ENCODE data around the gene FOXJ2. TPM values are rescaled to one million over a fixed set of nuclear protein-coding genes. Genes with fewer than 3 reads are reported as not detected.

Gene FOXJ2
- total RNA-seq, 1 experiment from 2014 or later = 8.1 TPM

GRCh38 chr12:8089716-8090115 lies 57.2 kb downstream of the FOXJ2 start:
- no peak for DNase-seq (ENCODE audit: low spot score)
- in situ Hi-C loops (cut with HindIII; ENCODE audit: low sequenced_read_pairs) = no loop called here

- in situ Hi-C loops (cut with HindIII; ENCODE audit: low sequenced_read_pairs) = no loop called here
- DNase-seq (ENCODE audit: low spot score) = no peak
Observed at GRCh38 chr12:8093291-8093690, 60.8 kb downstream of the FOXJ2 start.

- in situ Hi-C loops (cut with HindIII; ENCODE audit: low sequenced_read_pairs) = no loop called here
- DNase-seq (ENCODE audit: low spot score) = no peak
Observed at GRCh38 chr12:8096281-8096915, 63.9 kb downstream of the FOXJ2 start.

- no peak for DNase-seq (ENCODE audit: low spot score)
- in situ Hi-C loops (cut with HindIII; ENCODE audit: low sequenced_read_pairs) = no loop called here
Observed at GRCh38 chr12:8099235-8099634, 66.7 kb downstream of the FOXJ2 start.

Other genes with a start within 250 kb of the FOXJ2 start
- not detected in 2 replicates for gene NANOG, start 243.3 kb upstream of the FOXJ2 start, total RNA-seq (2014; rRNA removed; shearing (Covaris generic))
- not detected in 2 replicates for gene SLC2A14, start 159.8 kb upstream of the FOXJ2 start, total RNA-seq (2014; rRNA removed; shearing (Covaris generic))
- 32.5 and 32.9 TPM in 2 replicates for gene SLC2A3, start 96.5 kb upstream of the FOXJ2 start, total RNA-seq (2014; rRNA removed; shearing (Covaris generic))
- not detected in 2 replicates for gene C3AR1, start 33.6 kb downstream of the FOXJ2 start, total RNA-seq (2014; rRNA removed; shearing (Covaris generic))
- gene NECAP1, start 49.6 kb downstream of the FOXJ2 start, total RNA-seq (2014; rRNA removed; shearing (Covaris generic)) = 30.6 and 35.1 TPM in 2 replicates
- gene CLEC4A, start 90.9 kb downstream of the FOXJ2 start, total RNA-seq (2014; rRNA removed; shearing (Covaris generic)) = not detected in 2 replicates
- gene ZNF705A, start 124.3 kb downstream of the FOXJ2 start, total RNA-seq (2014; rRNA removed; shearing (Covaris generic)) = not detected in 2 replicates
- gene FAM90A1, start 194.9 kb downstream of the FOXJ2 start, total RNA-seq (2014; rRNA removed; shearing (Covaris generic)) = not detected in 2 replicates